Stimulated activated CD4-positive, alpha-beta T cell treated with anti-CD3 and anti-CD28 coated beads, Interleukin-4, amount 100 ng/mL, for 48 hours (primary cell): ENCODE measurements around the gene ARMC9.
"Not testable (repeated sequence)": the region's sequence is repeated elsewhere in the genome, so short reads cannot be mapped to it uniquely, and the experiment has no call there.

Experiments
- DNase-seq, 2 donors: peaks; one replicate each; pipeline ENCODE4 v3.0.0-alpha.2; 2020; ENCODE audit warnings: low read depth in 2 of 2

Gene ARMC9

DNA sequence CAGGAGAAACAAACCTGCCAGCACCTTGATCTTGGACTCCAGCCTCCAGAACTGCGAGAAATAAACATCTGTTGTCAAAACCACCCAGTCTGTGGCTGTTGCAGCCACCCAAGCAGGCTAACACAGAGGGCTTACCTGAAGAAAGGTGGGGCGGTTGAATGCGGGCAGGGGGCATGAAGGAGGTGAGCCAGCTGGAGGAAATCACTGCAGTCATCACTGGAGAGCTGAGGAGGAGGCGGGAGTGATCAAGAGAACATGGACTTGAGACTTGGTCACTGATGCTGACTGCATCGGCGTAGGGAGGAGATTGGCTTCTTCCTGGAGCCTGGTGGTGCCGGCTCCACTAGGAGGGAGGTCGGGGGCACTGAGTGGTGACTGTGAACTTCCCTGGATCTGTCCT, 14.6 kb upstream of the ARMC9 start:
- no peak for DNase-seq

DNA sequence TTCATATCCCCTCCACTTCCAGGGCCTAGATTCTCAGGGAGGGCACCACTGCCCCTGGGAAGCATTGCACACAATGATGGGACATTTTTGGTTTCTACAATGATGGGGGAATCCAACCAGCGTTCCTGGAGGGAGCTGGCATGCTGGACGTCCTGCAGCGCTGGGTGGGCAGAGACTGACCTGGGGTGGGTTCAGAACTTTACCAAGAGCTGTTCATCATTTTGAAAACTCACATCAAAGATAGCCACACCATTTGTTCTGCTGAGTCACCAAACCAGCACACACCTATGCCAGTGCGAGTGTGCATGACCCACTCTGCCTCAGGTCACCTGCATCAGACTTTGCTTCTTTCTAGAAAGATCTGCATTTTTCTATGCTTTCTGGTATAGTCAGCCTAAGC, 14.1 kb upstream of the ARMC9 start:
- DNase-seq = no peak

DNA sequence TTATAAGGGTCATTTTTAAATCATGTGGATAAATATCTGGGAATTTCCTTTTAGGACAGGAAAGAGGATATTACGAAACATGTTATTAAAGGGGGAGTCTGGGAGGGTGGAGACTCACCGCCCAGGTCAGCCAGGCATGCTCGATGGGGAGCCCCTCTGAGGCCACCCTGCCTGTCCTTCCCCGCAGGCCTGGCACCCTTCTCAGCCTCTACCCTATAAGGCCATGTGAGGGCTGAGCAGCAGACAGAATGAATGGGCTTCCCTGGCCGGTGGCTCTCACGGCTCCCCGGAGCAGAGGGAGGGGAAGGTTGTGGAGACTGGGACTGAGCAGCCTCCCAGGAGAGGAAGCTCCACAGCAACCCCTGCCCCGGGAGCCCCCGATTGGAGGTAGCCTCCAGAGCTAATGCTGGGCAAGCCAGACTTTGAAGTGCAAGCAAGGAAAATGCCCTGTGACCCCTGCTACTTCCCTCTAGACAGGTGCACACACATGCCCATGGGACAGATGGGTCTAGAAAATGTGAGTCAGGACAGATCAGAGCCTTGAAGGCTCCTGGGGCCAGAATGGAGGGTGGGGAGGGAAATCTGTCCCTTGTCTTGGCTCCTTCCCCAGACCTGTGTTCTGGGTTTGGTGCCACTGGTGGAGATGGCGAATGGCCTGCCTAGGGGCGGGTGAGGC, 13.2 kb upstream of the ARMC9 start:
- no peak for DNase-seq

- no peak for DNase-seq
Measured at GRCh38 chr2:231185886-231186285, 12.5 kb upstream of the ARMC9 start.

- no peak for DNase-seq
Measured at GRCh38 chr2:231186325-231186724, 12.1 kb upstream of the ARMC9 start.

GRCh38 chr2:231187736-231188505, 10.5 kb upstream of the ARMC9 start:
- no peak for DNase-seq

GRCh38 chr2:231188506-231189170, 9.8 kb upstream of the ARMC9 start:
- no peak for DNase-seq

- DNase-seq = no peak
Measured at GRCh38 chr2:231189171-231189530, 9.3 kb upstream of the ARMC9 start.

DNA sequence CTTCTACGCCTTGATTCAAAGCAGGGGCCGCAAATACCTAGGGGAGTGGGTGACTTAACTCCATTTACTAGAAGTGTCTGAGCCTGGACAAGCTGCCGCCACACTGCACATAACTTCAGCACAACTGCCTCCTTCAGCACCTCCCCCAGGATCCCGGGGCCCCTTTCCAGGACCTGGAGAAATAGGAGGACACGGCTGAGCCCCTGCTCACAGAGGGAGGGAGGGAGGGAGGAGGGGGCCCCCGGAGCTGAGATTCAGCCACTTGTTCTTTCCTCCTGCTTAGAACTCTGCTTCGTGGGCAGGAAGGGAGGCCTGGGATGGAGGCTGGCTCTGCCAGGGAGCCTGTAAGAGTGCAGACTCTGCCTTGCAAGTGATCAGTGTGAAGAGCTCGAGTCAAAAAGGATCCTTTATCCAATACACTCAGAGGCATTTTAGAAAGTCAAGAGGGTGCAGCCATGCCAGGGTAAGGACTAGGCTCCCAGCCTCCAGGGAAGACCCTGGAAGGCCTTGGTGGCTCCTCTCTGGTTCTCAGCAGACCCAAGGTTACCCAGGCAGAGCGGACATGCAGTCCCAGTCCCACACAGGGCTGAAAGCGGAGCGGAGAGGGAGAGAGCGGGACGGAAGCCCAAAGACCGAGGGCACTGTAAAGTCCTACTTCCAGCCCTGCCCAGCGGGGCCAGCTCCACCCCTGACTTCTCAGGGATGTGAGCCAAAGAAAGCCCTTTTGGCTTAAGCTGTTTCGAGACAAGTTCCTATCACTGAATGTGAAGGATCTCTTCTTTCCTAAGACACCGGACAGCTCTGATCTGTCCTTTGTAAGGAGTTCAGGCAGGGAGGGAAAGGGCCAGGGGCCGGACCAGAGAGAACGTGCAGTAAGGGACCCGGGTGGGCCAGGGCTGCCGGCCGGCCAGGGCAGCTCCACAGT, 8.6 kb upstream of the ARMC9 start:
- no peak for DNase-seq

GRCh38 chr2:231190531-231191197, 7.8 kb upstream of the ARMC9 start:
- DNase-seq = no peak

DNA sequence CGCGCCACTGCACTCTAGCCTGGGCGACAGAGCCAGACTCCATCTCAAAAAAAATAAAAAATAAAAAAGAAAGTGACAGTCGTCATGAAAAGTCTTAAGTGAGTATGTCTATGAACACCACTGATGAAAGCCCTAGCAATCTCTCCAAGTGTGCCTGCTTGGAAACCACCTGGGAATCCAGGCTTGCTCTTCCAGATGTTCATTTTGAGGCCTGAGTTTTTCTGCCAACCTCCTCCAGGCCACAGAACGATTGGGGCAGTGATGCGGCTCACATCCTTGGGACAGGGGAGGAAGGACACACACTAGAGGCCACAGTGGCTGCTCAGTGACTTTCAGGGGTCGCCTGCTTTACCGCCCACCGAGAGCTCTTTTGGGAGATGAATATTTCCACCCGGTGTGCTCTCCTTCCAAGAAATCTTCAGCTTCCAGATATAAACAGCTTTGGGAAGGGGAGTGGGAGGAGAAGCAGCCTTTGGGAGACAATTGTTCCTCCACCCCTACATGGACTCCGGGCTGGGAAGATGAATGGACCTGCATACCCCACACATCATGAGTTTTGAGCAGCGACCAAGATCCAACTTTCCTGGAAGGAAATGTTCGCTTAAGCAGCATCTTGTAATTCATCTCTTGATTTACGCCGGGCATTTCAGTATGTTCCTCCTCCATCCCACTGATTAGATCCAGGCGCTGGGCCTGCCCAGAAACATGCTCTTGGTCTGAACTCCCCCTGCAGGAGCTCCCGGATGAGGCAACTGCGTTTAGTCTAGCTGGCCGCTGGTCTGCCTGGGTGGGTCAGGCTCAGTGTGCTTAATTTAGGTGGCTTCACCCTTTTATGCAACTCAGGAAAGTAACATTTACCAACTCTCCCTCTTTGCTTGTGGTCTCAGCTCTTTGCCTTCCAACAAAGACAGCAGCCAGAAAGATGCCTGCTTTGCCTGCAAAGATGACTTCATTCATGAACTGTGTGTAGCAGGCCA, 6.2 kb upstream of the ARMC9 start:
- DNase-seq = no peak

- no peak for DNase-seq
Measured at GRCh38 chr2:231193216-231193615, 5.2 kb upstream of the ARMC9 start.

DNA sequence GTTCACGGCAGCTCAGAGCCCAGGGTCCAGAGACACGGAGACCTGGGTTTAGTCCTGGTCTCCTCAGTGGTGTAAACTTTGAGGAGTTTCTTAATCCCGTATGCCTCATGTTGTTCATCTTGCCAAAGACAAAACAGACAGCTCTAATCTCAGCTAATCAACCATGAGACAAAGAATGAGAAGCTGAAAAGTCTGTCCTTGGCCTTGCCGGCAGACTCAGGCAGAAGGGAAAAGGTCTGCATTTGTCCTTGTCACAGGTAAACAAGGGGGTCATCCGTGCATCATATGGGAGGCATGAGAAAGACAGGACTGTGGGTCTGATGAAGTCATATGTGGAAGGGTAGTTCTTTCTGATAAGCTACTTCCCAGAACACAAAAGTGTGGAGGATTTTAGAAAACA, 1.8 kb upstream of the ARMC9 start:
- no peak for DNase-seq

- not testable (repeated sequence) for DNase-seq
Measured at GRCh38 chr2:231197196-231197595, 1.2 kb upstream of the ARMC9 start.

DNA sequence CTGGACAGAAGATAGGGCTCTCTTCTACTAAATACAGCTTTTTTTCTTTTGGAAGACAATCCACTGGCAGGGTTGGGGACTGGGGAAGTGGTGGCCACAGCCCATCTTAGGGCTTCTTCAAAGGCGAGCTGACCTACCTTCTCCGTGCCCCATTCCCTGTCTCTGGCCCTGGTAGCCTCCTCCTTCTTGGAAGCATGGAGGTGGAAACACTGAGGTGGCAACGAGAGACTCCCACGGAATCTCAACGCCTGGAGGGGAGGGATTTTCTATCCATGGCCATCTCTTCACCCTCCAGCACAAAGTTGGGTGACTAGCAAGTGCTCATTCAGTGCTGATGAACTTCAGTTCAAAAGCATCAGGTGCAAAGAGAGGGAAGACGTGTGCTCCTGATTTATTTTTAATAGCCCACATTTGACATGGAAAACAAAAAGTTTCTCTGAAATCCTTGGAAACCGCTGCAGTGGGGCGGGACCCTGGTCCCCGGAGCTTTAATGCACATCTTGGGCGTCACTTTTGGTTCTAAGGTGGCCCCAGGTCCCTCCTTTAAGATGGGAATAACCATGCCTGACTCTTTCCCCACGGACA, 633 bp upstream of the ARMC9 start:
- DNase-seq = no peak

- no peak for DNase-seq
Measured at GRCh38 chr2:231199219-231199618, 788 bp downstream of the ARMC9 start.

DNA sequence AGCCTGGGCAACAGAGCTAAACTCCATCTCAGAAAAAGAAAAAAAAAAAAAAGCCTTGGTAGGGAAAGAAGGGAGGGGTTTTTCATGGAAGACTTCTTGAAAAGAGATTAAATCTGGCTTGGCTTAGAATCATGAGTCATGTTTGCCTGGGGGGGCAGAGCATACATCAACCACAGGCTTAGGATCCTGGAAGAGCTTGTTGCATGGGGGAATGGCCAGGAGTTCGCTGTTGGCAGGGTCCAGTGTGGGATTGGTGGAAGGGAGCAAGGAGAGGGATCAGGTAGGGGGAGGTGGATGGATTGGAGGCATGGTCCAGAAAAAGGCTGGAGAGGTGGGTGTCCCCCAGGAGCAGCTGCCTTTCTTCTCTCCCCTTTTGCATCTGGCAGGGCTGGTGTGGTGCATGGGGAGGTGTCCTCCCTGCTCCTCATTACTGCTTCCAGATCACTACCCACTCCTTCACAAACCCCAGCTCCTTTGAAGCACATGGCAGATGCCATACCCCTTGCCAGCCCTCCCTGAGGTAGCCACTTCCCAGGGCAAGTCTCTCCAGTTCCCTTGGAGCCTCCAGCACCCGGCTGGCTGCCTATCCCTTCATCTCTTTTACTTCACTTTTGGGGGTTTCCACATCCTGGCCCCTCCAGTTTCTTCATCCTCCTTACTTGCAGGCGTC, 2.5 kb downstream of the ARMC9 start:
- no peak for DNase-seq

GRCh38 chr2:231201475-231201814, 3.0 kb downstream of the ARMC9 start:
- DNase-seq = no peak

DNA sequence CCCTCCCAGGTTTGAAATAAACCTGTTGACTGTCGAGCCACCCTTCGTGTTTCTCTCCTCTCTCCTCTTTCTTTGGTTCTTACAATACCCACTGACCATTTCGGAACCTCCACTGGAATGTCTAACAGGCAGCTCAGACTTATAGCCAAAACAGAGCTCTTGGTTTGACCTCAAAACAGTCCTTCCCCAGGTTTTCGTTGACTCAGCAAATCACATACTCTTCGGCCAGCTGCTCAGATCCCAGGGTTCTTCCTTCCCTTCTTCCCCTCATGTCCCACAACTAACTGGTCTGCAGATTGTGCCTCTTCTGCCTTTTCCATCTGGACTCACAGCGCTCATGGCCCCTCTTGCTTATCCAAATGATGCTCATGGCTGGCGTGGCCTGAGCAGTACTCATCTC, 4.7 kb downstream of the ARMC9 start:
- no peak for DNase-seq
